ENCODE results near the gene DLX1.

Gene DLX1

GRCh38 chr2:172085460-172086159, at the start of gene DLX1:
DLX1 (plus strand) TSS chr2:172085507; CDS start chr2:172085678, 171 bp downstream.
- TF ChIP-seq GATA3 (IDR thresholded peaks at IDR 0.05; ENCODE audit: low read depth, low read length), result no peak

GRCh38 chr2:172038121-172038520, 47.2 kb upstream of the DLX1 start:
- no peak for TF ChIP-seq GATA2 (IDR thresholded peaks at IDR 0.05; ENCODE audit: low read depth, low read length)
- no peak for TF ChIP-seq GATA3 (IDR thresholded peaks at IDR 0.05; ENCODE audit: low read depth, low read length)

GRCh38 chr2:172038604-172039003, 46.7 kb upstream of the DLX1 start:
- TF ChIP-seq GATA3 (IDR thresholded peaks at IDR 0.05; ENCODE audit: low read depth, low read length), result no peak
- TF ChIP-seq GATA2 (IDR thresholded peaks at IDR 0.05; ENCODE audit: low read depth, low read length), result no peak

- no peak for TF ChIP-seq GATA2 (IDR thresholded peaks at IDR 0.05; ENCODE audit: low read depth, low read length)
- no peak for TF ChIP-seq GATA3 (IDR thresholded peaks at IDR 0.05; ENCODE audit: low read depth, low read length)
Measured at GRCh38 chr2:172039011-172039704, 46.1 kb upstream of the DLX1 start.

GRCh38 chr2:172040311-172040710, 45.0 kb upstream of the DLX1 start:
- TF ChIP-seq GATA2 (IDR thresholded peaks at IDR 0.05; ENCODE audit: low read depth, low read length) (no peak), GATA3 (IDR thresholded peaks at IDR 0.05; ENCODE audit: low read depth, low read length) (no peak)

- TF ChIP-seq GATA3 (IDR thresholded peaks at IDR 0.05; ENCODE audit: low read depth, low read length) (no peak), GATA2 (IDR thresholded peaks at IDR 0.05; ENCODE audit: low read depth, low read length) (no peak)
Measured at GRCh38 chr2:172046080-172046678, 39.1 kb upstream of the DLX1 start.

- TF ChIP-seq GATA3 (IDR thresholded peaks at IDR 0.05; ENCODE audit: low read depth, low read length) (no peak), GATA2 (IDR thresholded peaks at IDR 0.05; ENCODE audit: low read depth, low read length) (no peak)
Measured at GRCh38 chr2:172046866-172047565, 38.3 kb upstream of the DLX1 start.

- TF ChIP-seq GATA3 (IDR thresholded peaks at IDR 0.05; ENCODE audit: low read depth, low read length) (no peak), GATA2 (IDR thresholded peaks at IDR 0.05; ENCODE audit: low read depth, low read length) (no peak)
Measured at GRCh38 chr2:172047566-172048507, 37.5 kb upstream of the DLX1 start.

- TF ChIP-seq GATA3 (IDR thresholded peaks at IDR 0.05; ENCODE audit: low read depth, low read length), result no peak
- no peak for TF ChIP-seq GATA2 (IDR thresholded peaks at IDR 0.05; ENCODE audit: low read depth, low read length)
Measured at GRCh38 chr2:172048508-172049503, 36.5 kb upstream of the DLX1 start.

- TF ChIP-seq GATA3 (IDR thresholded peaks at IDR 0.05; ENCODE audit: low read depth, low read length) (no peak), GATA2 (IDR thresholded peaks at IDR 0.05; ENCODE audit: low read depth, low read length) (no peak)
Measured at GRCh38 chr2:172049567-172050120, 35.7 kb upstream of the DLX1 start.

GRCh38 chr2:172050479-172051125, 34.7 kb upstream of the DLX1 start:
- TF ChIP-seq GATA2 (IDR thresholded peaks at IDR 0.05; ENCODE audit: low read depth, low read length) (no peak), GATA3 (IDR thresholded peaks at IDR 0.05; ENCODE audit: low read depth, low read length) (no peak)
